Brain microvascular endothelial cell (primary cell): Measurements from ENCODE around the gene SMARCA5.

Experiments used
- DNase-seq: peaks from one replicate; pipeline ENCODE4 v3.0.0-alpha.2; 2020
- H3K27ac ChIP-seq: fragments of 250-450 bp; sonication (Bioruptor Pico); 2 replicates; pipeline ENCODE4 v1.5.1; 2020; ENCODE audit warnings: mild to moderate bottlenecking, moderate library complexity
- H3K27me3 ChIP-seq: fragments of 250-450 bp; sonication (Bioruptor Pico); replicated peaks from 2 replicates; pipeline ENCODE4 v1.5.1; 2020; ENCODE audit warnings: mild to moderate bottlenecking
- H3K36me3 ChIP-seq: fragments of 250-450 bp; sonication (Bioruptor Pico); replicated peaks from 2 replicates; pipeline ENCODE4 v1.5.1; 2020; ENCODE audit warnings: mild to moderate bottlenecking
- H3K4me3 ChIP-seq: 2 replicates; pipeline ENCODE4 v1.5.1; 2011; ENCODE audit warnings: low read depth, mild to moderate bottlenecking, control low read depth, low read length, moderate library complexity
- CTCF ChIP-seq: IDR thresholded peaks from 2 replicates; pipeline ENCODE4 v1.5.1; 2011; ENCODE audit warnings: low read depth, mild to moderate bottlenecking, moderate library complexity, low read length, control low read depth, inconsistent platforms; ENCODE audit errors: missing control alignments
- in situ Hi-C: cut with HindIII; loops from 2 replicates; pipeline ENCODE4 v1.10.0; 2017; ENCODE audit warnings: low sequenced_read_pairs, low pct_ligation_motif_present

Gene SMARCA5

GRCh38 chr4:143599827-143600226, 86.3 kb downstream of the SMARCA5 start:
- in situ Hi-C loops = no loop called here
- TF ChIP-seq CTCF = no peak
- H3K27me3 ChIP-seq = no peaks in the 10 kb centered on the region
- H3K27ac ChIP-seq = no peak overlapping the region
- no peak overlapping the region for H3K4me3 ChIP-seq
- H3K36me3 ChIP-seq = no peaks in the 10 kb centered on the region
- no peak for DNase-seq

- DNase-seq = no peak
- TF ChIP-seq CTCF = no peak
- in situ Hi-C loops = no loop called here
- Histone ChIP-seq H3K4me3 (no peak overlapping the region), H3K27me3 (no peaks in the 10 kb centered on the region), H3K36me3 (no peaks in the 10 kb centered on the region), H3K27ac (no peak overlapping the region)
These were observed 93.0 kb downstream of the SMARCA5 start for GRCh38 chr4:143606480-143606879.
